ENCODE results near the gene TBC1D24.

The TBC1D24 gene

DNA sequence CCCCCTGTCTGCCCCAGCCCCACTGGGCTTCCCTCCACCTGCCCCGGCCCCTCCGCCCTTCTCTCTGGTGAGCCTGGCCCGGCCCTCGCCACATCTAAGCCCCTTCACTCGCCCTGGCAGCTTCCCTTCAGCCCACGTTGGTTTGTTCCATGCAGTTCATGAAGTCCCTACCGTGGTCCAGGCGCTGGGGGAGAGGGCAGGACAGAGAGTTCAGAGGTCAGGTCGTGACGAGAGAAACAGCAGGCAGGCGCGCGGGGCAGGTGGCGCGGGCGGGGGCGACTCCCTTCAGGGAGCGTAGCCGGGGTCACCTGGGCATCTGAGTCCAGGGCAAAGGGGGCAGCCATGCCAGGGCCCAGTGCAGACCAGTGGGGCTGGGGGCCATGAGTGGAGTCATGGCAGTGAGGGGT lies 23.9 kb upstream of the TBC1D24 start:
- DNase-seq: no peak

DNA sequence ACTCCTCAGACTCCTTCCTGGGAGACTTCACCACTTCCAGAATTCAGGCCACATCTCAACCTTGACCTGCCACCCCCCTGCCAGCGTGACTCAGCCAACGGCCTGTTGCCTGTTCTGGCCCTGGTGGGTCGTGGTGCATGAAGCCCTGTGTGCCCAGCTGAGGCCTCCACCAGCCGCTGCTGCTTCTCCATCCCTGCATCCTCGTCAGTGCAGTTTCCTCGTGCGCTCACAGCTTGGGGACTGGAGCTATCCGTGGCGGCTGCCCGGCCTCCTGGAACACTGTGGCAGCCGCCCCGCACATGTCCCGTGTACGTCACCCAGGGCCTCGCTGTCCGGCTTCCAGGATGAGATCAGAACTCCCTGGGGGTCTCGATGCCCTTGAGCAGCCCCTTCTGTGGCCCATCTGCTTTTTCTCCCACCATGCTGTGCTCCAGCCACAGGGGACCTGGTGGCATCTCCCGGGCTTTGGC lies 23.0 kb upstream of the TBC1D24 start:
- no peak for DNase-seq

DNA sequence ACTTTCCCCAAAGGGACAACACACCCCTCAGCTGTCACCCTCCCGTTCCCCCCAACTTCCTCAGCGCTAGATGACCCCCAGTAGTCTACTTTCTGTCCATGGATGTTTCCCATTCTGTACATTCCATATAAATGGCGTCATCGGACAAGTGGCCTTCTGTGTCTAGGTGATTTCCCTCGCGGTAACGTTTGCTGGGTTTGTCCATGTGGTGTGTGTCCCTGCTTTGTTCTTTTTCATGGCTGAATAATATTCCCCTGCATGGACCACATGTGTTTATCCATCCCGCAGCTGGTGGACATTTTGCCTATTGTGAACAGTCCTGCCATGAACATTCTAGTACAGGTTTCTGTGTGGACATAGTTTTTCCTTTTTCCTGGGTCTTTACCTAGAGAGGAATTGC lies 22.3 kb upstream of the TBC1D24 start:
- DNase-seq: no peak

DNA sequence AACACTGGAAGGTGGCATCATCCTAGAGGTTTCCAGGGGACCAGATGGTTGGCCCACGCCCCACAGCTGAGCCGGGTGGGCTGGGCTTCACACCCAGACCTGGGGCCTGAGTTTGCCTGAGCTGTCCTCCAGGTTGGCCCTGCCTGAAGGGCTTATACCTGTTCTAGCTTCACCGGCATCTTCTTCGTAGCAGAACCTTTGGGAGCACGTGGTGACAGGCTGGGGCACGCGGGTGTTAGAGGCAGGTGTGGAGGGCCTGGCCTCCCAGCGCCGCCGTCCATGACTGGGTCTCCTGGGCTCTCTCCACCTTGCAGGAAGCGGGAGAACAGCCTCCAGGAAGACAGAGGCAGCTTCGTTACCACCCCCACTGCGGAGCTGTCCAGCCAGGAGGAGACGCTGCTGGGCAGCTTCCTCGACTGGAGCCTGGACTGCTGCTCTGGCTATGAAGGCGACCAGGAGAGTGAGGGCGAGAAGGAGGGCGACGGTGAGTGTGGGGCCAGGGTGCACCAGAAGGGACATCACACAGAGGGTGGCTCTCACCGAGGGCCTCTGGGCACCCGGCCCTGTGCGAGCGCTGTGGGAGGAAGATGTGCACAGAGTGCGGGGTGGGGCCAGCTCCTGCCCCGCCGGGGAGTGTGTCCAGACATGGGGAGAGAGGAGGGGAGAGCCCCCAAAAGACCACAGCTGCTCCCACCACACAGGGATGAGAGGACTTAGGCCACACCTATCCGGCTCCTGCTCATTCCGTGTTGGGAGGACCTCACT lies 19.7 kb upstream of the TBC1D24 start:
- DNase-seq: no peak

DNA sequence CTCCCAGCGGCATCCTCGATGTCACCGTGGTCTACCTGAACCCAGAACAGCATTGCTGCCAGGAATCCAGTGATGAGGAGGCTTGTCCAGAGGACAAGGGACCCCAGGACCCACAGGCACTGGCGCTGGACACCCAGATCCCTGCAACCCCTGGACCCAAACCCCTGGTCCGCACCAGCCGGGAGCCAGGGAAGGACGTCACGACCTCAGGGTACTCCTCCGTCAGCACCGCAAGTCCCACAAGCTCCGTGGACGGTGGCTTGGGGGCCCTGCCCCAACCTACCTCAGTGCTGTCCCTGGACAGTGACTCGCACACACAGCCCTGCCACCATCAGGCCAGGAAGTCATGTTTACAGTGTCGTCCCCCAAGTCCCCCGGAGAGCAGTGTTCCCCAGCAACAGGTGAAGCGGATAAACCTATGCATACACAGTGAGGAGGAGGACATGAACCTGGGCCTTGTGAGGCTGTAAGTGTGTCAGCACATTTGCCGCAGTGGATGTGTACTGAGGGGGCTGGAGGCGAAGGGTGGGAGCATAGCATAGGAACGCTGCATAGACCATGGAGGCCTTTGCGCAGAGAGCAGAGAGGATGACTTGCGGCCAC lies 18.3 kb upstream of the TBC1D24 start:
- DNase-seq: no peak

DNA sequence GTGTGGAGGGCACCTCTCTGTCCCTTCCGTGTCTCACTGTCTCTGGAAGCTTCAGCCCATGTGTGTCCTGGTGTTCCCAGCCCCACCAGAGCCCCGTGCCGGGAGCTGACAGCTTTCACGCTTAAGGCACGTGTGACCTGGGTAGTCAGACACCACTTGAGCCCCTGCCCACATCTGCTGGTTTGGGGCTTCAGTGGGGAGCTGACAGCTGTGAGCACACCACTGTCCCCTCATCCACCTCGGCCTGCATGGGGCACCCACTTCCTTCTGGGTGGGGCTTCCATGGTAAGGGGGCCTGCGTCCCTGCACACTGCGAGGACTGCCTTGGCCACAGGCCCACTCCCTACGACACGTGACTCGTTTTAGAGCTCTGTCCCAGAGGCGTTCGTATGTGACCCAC lies 17.7 kb upstream of the TBC1D24 start:
- DNase-seq: no peak

DNA sequence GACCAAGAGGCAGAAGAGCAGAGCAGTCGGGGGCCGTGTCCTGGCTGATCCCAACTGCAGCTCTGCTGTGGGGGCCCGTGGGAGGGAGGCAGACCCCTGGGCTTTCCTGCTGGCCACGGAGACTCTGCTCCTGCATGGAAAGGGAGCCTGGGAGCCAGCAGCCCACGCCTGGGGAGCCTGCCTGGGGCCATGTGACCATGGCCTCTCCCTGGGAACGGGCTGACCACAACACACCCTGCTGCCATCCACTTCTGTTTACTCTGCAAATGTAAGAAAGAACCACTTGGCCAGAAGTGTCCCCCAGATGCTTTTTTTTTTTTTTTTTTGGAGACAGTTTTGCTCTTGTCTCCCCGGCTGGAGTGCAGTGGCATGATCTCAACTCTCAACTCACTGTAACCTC lies 17.0 kb upstream of the TBC1D24 start:
- DNase-seq: no peak

DNA sequence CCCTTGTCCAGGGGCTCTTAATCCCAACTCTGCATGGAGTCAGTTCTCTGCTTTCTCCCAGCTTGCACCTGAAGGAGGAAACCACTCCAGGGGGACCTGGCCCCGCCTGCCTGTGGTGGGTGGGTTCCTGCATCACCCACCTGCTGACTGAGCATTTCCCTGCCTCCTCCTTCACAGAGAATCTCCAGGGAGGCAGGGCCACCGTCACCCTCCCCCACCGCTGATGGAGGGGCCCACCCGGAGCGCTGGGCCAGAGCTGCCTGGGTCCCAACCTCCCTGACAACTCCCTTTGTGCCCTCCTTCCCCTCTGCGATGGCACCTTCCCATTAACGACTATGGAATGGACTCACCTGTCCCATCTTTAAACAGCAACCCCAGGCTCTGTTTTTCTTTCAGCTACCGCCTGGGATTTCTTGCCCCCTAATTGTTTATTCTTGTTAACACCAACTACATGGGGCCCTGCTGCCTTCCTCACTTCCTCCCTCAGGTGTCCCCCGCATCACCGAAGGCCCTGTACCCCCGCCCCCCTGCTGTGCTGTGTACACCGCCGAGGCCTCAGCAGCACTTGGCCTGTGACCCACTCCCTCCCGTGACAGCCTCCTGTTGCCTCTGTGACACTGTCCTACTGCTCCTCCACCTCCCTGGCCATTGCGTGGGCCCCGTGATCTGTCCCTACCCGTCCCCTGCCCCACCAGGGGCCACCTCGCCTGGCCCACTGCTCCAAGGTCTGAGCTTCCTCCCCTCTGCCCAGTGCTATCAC lies 15.9 kb upstream of the TBC1D24 start:
- DNase-seq: no peak

DNA sequence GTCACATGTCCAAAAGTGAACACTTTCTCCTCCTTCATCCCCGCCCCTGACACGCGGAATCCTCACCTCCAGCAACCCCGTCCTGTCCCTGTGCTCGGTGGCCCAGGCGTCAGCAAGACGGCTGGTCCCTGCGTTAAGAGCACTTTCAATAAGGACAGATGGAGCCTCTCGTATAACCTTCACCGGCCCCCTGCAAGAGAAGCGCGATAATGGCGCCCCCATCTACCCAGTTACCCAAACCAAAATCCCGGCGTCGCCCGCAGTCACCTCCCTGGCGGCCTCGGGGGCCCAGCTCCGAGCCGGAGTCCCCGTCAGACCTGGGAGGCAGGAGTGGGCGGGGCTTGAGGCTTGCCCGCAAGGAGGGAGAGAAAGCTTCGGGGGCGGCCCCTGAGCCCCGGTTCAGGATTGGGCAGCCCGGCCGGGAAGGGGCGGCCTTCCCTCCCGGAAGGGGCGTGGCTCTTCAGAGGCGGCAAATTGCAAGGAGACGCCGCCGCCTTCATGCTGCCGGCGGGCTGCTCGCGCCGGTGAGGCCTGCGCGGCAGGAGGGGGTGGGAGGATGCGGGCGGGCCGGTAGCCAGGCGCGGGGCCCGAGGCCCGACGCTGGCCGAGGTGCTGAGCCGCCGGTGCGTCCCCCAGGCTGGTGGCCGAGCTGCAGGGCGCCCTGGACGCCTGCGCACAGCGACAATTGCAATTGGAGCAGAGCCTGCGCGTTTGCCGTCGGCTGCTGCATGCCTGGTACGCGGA lies 15.1 kb upstream of the TBC1D24 start, which contains the start of gene TEDC2:
TEDC2 (plus strand) TSS at position 463 of the 744 bp plus-strand sequence; CDS start at position 499, 36 bp downstream.
- DNase-seq: peak; percentile 96

DNA sequence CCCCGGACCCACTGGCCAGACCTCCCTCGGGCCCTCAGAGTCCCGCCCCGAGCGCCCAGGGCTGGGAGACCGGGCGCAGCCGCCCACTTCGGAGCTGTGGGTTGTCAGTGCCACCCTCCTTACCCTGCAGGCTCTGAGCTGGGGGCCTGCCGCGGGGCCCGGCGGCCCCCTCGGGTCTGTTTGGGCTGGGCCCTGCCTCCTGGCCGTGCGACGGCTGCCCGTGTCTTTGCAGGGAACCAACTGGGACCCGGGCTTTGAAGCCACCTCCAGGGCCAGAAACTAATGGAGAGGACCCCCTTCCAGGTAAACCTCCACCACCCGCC lies 14.6 kb upstream of the TBC1D24 start:
- DNase-seq: no peak

DNA sequence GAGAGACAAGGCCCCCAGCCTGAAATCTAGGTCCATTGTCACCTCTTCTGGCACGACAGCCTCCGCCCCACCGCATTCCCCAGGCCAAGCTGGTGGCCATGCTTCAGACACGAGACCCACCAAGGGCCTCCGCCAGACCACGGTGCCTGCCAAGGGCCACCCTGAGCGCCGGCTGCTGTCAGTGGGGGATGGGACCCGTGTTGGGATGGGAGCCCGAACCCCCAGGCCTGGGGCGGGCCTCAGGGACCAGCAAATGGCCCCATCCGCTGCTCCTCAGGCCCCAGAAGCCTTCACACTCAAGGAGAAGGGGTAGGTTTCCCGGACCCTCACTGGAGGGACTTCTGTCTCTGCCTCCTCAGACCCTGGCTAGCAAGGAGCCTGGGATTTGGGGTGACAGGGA lies 14.0 kb upstream of the TBC1D24 start:
- DNase-seq: no peak

DNA sequence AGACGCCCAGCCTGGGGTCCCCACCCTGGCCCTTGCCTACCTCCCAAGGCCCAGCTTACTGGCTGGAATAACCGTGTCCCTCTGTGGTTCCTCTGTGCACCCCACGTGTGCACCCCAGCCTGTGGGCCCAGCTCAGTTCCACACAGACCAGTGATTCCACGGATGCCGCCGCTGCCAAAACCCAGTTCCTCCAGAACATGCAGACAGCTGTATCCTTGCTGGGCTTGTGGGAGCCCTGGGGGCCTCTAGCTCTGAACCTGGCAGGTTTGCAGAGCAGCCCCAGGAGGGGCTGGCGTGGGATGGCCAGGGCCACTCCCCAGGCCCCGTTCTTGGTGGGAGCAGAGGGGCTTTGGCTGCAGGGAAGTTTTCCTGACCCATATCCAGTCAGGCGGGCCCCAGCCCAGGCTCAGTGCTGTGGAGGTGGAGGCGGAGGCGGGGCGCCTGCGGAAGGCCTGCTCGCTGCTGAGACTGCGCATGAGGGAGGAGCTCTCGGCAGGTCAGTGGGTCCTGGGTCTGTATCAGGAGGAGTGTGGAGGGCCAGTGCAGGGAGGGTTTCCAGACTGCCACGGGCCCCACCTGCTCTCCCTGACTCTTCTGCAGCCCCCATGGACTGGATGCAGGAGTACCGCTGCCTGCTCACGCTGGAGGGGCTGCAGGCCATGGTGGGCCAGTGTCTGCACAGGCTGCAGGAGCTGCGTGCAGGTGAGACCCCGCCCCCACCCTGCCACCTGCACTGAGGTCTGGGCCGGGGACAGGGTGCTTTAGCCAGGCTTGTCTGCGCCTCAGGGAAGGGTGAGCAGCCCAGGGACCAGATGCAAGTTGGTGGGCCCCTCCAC lies 12.7 kb upstream of the TBC1D24 start:
- no peak for DNase-seq

DNA sequence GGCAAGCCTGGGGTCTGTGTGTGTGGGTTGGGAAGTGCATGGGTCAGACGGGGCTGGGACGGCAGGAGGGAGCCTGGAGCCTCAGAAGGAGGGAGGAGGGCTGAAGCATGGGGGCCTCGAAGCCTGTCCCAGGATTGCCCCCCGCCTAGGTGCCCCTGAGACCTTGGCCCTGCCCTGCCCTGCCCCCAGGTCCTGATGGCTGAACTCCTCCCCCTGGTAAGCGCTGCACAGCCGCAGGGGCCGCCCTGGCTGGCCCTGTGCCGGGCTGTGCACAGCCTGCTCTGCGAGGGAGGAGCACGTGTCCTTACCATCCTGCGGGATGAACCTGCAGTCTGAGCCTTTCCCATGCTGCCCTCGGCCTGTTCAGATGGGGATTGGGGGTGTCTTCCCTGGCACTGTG lies 10.6 kb upstream of the TBC1D24 start:
- DNase-seq: no peak

DNA sequence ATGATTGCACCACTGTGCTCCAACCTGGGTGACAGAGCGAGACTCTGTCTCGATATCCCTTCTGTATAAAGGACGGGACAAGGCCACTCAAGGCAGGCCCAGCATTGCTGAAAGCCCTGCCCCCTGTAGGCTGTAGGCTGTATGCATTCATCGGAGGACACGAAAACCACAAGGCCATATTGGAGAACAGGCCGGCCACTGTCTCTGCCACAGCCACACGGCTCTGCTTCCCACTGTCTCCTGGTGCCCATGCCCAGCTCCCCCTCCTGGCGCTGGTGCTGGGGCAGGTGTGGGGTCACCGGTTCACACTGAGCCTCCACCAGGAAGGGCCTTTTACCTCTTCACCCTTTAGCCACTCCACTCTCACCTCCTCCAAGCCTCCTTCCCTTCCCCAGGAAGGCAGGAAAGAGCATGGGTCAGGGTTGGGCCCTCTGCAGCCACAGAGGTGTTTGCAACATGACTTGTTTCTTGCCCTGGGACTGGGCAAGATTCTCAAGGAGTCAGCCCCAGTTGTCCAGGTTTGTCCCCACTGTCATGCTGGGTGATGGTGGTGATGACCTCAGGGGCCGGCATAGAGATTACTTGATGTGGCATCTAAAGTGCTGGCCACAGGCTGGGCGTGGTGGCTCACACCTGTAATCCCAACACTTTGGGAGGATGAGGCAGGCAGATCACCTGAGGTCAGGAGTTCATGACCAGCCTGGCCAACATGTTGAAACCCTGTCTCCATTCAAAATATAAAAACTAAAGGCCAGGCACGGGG lies 9.1 kb upstream of the TBC1D24 start:
- no peak for DNase-seq

DNA sequence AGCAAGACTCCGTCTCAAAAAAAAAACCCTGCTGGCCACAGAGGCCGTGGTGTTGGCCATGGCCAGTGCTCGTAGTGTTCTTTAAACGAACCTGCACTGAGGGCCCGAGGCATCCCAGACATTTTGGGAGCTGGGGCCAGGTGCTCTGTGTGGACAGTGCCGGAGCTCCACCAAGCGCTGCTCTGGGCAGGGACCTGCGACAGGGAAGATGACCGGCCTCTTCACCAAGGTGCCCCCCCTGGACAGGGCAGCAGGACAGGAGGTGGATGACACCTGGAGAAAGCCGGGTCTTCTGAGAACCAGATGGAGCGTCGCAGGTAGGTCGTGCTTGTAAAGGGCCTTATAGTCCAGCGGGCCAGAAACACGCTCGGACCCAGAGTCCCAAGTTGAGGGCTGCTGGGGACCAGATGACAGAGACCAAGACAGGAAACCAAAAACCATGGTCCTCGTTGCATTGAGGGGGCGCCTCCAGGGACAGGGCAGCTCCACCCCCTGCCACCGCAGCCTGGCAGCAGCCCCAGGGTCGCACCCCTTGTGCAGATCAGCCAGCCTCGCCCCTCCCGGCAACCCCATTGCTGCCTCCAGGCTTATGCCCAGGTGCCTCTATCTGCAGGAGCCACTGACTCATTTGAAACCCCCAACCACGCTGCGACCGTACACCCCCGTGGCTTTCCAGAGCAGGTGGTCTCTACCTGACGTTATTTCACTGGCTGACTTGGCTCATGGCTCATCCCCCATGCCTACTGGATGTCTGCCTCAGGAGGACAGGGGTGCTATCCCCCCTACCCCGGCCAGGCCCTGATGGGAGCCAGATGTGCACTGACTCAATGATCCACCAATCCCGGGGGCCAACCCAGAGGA lies 8.0 kb upstream of the TBC1D24 start:
- no peak for DNase-seq

DNA sequence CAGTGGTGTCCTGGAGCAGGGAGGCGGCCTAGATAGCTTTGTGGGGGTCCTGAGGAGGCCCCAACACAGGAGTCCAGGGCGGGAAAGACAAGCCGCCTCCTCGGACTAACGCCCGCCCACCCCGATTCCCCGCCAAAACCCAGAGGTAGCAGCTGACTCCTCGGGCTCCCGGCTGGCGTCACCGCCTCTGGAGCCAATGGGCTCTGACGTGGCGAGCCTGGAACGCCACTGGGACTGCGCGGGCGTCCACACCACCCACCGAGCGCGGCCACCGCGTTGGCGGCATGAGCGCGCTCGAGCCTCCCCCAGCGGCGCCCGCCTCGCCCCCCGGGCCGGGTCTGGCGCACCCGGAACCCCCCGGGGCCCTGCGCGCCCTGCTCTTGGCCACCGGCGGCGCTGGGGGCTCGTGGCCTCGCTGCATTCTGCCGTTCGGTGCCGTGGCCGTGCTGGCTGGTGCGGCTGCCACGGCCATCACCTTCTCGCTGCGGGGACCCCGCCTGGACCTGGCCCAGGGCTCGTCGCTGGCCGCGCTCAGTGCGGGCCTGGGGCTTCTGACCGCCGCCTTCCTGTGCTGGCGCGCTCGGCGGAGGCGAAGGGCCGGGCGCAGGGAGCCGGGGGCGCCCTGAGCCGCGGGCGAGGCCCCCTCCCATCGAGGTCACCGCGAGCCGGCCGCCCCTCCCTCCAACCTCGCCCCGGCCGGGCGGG lies 7.2 kb upstream of the TBC1D24 start:
- no peak for DNase-seq

DNA sequence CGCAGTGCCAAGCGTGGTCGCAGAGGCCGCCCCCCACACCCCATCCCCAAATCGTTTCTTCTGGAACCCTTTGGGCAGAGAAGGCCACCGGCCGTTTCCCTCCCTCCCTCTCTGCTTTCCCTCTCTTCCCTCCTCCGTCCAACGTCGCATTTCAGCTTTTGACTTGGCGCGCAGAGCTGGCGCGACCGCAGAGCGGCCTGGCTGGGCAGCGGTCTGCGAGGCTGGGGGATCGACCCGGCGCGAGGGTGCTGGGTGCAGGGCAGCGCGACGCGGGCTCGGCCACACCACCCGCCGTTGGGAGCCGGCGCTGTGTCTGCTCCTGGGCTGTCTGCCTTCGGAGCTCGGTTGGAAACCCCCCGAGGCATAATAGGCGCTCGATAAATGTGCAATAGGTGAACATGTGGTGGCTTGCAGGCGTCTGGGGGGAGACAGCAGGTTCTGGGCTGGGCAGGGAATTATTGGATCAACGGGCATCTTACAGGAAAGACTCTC lies 6.6 kb upstream of the TBC1D24 start:
- DNase-seq: peak; percentile 19

DNA sequence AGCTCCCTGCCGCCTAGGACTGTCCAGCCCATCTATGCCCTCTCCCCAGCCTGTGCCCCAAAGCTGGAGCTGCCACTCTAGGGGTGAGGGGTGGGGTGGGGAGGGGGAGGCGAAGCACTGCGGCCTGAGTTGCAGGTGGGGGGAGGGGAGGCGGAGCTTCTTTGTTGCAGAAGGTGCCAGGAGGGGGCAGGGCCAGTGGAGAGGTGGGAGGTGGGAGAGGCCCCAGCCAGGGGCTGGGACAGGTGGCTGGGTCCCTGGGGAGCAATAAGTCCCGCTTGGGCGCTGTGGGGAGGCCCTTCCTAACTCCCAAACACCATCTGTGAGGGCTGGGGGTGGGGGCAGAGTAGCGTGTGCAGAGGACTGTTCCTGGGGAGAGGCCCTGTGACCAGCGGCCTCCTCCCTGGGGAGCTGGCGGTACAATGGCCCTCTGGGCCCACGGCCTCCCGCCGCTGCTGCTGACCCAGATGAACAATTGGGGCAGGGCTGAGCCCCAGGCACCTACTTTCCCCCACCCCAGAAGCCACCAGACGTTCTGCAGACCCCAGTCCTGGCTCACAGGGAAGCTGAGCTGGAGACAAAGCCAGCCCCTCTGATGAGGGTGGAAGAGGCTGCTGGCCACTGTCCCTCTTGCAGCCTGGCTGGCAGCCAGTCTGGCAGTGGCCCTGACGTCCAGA lies 6.1 kb upstream of the TBC1D24 start:
- DNase-seq: no peak
